ENCODE data around the gene SPTA1. TPM values are rescaled to one million over a fixed set of nuclear protein-coding genes. Genes with fewer than 3 reads are reported as not detected.

SPTA1 gene
- polyA plus RNA-seq, 6 donors from 2014 or later: 0.04 to 0.15 TPM; not detected in 4

- ATAC-seq (ENCODE audit: low read depth in 2 of 2) (no peak), DNase-seq (no peak)
- no peaks in the 10 kb centered on the region for H3K4me1 Mint-ChIP-seq
- no peak overlapping the region for H3K27ac Mint-ChIP-seq
- peaks cover 0 to 2% (median 0%) of the 10 kb centered on the region in 7 donors for H3K9me3 Mint-ChIP-seq
- H3K4me3 Mint-ChIP-seq: no peak overlapping the region
- H3K27me3 Mint-ChIP-seq: peaks cover 0 to 15% (median 15%) of the 10 kb centered on the region in 3 donors
- H3K36me3 Mint-ChIP-seq: no peaks in the 10 kb centered on the region
These were observed 12.2 kb downstream of the SPTA1 start for GRCh38 chr1:158674302-158674701.

DNA sequence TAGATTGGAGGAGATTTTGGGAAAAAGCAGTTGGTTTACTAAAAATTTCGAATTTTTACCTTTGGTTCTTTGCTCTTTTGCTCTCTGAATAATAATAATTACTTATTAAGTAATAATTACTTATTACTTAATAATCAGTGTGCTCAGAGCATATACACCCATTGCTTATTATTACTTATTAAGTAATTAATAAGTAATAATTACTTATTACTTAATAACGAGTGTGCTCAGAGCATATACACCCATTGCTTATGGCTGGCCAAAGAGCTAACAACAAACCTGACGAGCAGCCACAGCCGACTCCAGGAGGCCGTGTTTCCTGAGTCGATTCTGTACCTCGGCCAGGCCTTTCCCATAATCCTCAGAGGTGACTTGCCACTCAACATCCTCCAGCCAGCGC is 20.5 kb downstream of the SPTA1 start:
- no peaks in the 10 kb centered on the region for H3K36me3 Mint-ChIP-seq
- DNase-seq: no peak
- peaks cover 0 to 3% (median 0%) of the 10 kb centered on the region in 3 donors for H3K27me3 Mint-ChIP-seq
- ATAC-seq (ENCODE audit: low read depth in 2 of 2): no peak
- no peak overlapping the region for H3K4me3 Mint-ChIP-seq
- H3K27ac Mint-ChIP-seq: no peak overlapping the region
- no peaks in the 10 kb centered on the region for H3K4me1 Mint-ChIP-seq
- H3K9me3 Mint-ChIP-seq: peaks cover 0 to 5% (median 2%) of the 10 kb centered on the region in 7 donors

DNA sequence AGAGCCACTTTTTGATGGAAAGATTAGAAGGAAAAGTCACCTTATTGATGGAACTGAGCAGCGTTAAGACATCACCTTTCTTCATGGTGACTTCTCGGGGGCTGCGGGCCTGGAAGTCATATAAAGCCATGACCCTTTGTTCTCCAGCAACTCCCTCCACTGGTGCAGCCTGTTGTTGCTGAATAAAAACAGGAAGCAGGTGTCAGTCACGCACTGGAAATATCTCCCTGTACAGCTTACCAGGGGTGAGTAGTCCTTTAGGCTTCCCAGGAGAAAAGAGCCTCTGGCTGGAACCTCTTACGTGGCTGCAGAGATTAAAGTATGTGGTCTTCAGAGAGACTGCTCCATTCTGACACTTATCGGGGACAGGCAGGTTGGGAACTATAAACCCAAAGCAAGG is 31.9 kb downstream of the SPTA1 start:
- Mint-ChIP-seq H3K4me3 (peak overlapping the region in 7 of 8 donors; percentile 37 to 70 (median 58)), H3K9me3 (peaks cover 0 to 9% (median 0%) of the 10 kb centered on the region in 7 donors), H3K36me3 (peaks cover 4 to 8% of the 10 kb centered on the region in 2 donors), H3K27ac (peak overlapping the region; percentile 3 to 68 (median 32)), H3K4me1 (peaks cover 27 to 34% (median 33%) of the 10 kb centered on the region in 3 donors), H3K27me3 (no peaks in the 10 kb centered on the region)
- peak; percentile 64 to 70 for ATAC-seq (ENCODE audit: low read depth in 2 of 2)
- DNase-seq: no peak

DNA sequence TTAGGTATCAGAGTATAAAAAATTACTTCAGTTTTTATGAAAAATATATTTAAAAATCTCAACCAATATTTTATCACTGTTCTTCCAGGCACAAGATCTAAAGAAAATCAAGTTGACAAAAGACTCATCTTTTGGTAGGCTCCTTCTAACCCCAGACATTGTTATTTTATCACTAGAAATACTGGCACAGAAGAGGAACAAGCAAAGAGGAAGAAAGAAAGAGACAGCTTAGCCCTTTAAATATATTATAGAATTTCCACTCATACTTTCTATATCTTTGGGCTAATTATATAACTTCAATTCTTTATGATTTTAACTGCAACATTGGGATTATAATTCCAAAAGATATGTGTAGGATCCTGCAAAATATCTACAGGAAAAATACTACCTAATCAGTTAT is 32.4 kb downstream of the SPTA1 start:
- DNase-seq (no peak), ATAC-seq (ENCODE audit: low read depth in 2 of 2) (peak; percentile 60 to 62)
- Mint-ChIP-seq H3K4me1 (peaks cover 28 to 36% (median 35%) of the 10 kb centered on the region in 3 donors), H3K27me3 (no peaks in the 10 kb centered on the region), H3K36me3 (peaks cover 4 to 8% of the 10 kb centered on the region in 2 donors), H3K9me3 (peaks cover 0 to 9% (median 0%) of the 10 kb centered on the region in 7 donors), H3K27ac (peak overlapping the region in 2 of 6 donors; percentile 7 to 27), H3K4me3 (peak overlapping the region in 4 of 8 donors; percentile 2 to 61 (median 46))

GRCh38 chr1:158652721-158653334 is 33.7 kb downstream of the SPTA1 start:
- Mint-ChIP-seq H3K36me3 (peaks cover 2 to 4% of the 10 kb centered on the region in 2 donors), H3K9me3 (peaks cover 0 to 2% (median 0%) of the 10 kb centered on the region in 7 donors), H3K4me1 (peaks cover 39 to 40% (median 40%) of the 10 kb centered on the region in 3 donors), H3K27me3 (no peaks in the 10 kb centered on the region), H3K27ac (peak overlapping the region in 3 of 6 donors; percentile 8 to 46 (median 28)), H3K4me3 (peak overlapping the region in 1 of 8 donors; percentile 44)
- no peak for ATAC-seq (ENCODE audit: low read depth in 2 of 2)
- DNase-seq: no peak

- H3K4me3 Mint-ChIP-seq: no peak overlapping the region
- peak overlapping the region in 2 of 6 donors; percentile 13 to 68 for H3K27ac Mint-ChIP-seq
- no peaks in the 10 kb centered on the region for H3K9me3 Mint-ChIP-seq
- H3K36me3 Mint-ChIP-seq: no peaks in the 10 kb centered on the region
- peaks cover 43 to 51% (median 49%) of the 10 kb centered on the region in 3 donors for H3K4me1 Mint-ChIP-seq
- DNase-seq (no peak), ATAC-seq (ENCODE audit: low read depth in 2 of 2) (no peak)
- H3K27me3 Mint-ChIP-seq: no peaks in the 10 kb centered on the region
These were observed 37.5 kb downstream of the SPTA1 start for GRCh38 chr1:158649052-158649451.

DNA sequence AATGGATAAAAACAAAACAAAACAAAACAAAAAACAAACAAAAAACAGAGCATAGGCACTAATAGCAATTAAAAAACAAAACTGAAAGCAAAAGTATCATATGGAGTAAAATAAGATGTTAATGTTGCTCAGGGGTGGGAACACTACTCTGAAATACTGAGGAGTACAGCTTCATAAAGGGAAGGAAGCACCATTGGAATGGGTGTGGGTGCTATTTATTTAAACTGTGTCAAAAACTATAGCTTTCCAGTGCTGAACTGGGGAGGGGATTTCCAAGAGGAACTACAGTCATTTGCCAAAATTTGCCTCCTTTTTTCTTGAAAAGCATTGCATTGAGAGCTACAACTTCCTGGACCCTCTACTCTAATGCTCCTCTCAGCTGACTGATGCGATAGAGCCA is 40.0 kb downstream of the SPTA1 start:
- no peaks in the 10 kb centered on the region for H3K27me3 Mint-ChIP-seq

GRCh38 chr1:158644449-158644848 is 42.1 kb downstream of the SPTA1 start:
- ATAC-seq (ENCODE audit: low read depth in 2 of 2): no peak
- Mint-ChIP-seq H3K9me3 (peaks cover 0 to 6% (median 0%) of the 10 kb centered on the region in 7 donors), H3K4me1 (peaks cover 29 to 37% (median 36%) of the 10 kb centered on the region in 3 donors)

More for the DNA sequence above, 40.0 kb downstream of the SPTA1 start:
- H3K4me1 Mint-ChIP-seq: peaks cover 29 to 37% (median 36%) of the 10 kb centered on the region in 3 donors
- peaks cover 0 to 3% (median 0%) of the 10 kb centered on the region in 7 donors for H3K9me3 Mint-ChIP-seq
- ATAC-seq (ENCODE audit: low read depth in 2 of 2) (peak; percentile 57 to 63), DNase-seq (no peak)
- H3K27ac Mint-ChIP-seq: peak overlapping the region in 4 of 6 donors; percentile 51 to 96 (median 74)
- no peaks in the 10 kb centered on the region for H3K36me3 Mint-ChIP-seq
- peak overlapping the region in 4 of 8 donors; percentile 22 to 63 (median 42) for H3K4me3 Mint-ChIP-seq

DNA sequence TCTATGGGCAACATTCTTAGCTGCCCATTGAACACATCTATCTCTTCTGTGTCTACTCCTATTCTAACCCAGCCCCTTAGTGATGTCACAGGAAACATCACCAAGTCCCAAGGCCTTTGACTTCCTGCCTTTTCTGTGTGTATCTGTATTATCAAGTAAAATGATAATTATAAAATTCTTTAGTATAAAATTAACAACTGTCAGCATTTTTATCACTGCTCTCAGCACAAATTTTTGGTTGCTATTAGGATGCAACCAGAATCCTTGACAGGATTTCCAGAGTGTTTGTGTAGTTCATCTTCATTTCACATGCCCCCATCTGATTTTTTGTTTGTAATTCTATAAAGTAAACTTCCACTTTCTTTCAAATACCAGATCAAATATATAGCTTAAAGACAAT is 47.6 kb downstream of the SPTA1 start:
- H3K4me3 Mint-ChIP-seq: no peak overlapping the region
- H3K36me3 Mint-ChIP-seq: no peaks in the 10 kb centered on the region
- H3K4me1 Mint-ChIP-seq: peaks cover 0 to 3% (median 0%) of the 10 kb centered on the region in 3 donors
- H3K27me3 Mint-ChIP-seq: no peaks in the 10 kb centered on the region
- H3K27ac Mint-ChIP-seq: no peak overlapping the region
- H3K9me3 Mint-ChIP-seq: peaks cover 0 to 6% (median 0%) of the 10 kb centered on the region in 7 donors
- DNase-seq: no peak
- ATAC-seq (ENCODE audit: low read depth in 2 of 2): no peak

More at GRCh38 chr1:158644449-158644848, 42.1 kb downstream of the SPTA1 start:
- Mint-ChIP-seq H3K27me3 (no peaks in the 10 kb centered on the region), H3K36me3 (no peaks in the 10 kb centered on the region), H3K4me3 (no peak overlapping the region), H3K27ac (peak overlapping the region in 1 of 6 donors; percentile 50)
- no peak for DNase-seq

- ATAC-seq (ENCODE audit: low read depth in 2 of 2) (no peak), DNase-seq (no peak)
- peak overlapping the region in 1 of 6 donors; percentile 54 for H3K27ac Mint-ChIP-seq
- H3K4me1 Mint-ChIP-seq: no peaks in the 10 kb centered on the region
- H3K4me3 Mint-ChIP-seq: peak overlapping the region in 1 of 8 donors; percentile 33
- peaks cover 0 to 6% (median 0%) of the 10 kb centered on the region in 7 donors for H3K9me3 Mint-ChIP-seq
- no peaks in the 10 kb centered on the region for H3K27me3 Mint-ChIP-seq
- no peaks in the 10 kb centered on the region for H3K36me3 Mint-ChIP-seq
These were observed 48.4 kb downstream of the SPTA1 start for GRCh38 chr1:158638146-158638545.

GRCh38 chr1:158613764-158614163 is 72.8 kb downstream of the SPTA1 start:
- H3K27ac Mint-ChIP-seq: no peak overlapping the region
- no peaks in the 10 kb centered on the region for H3K36me3 Mint-ChIP-seq

GRCh38 chr1:158611916-158612315 is 74.6 kb downstream of the SPTA1 start:
- DNase-seq (no peak), ATAC-seq (ENCODE audit: low read depth in 2 of 2) (no peak)
- Mint-ChIP-seq H3K27me3 (no peaks in the 10 kb centered on the region), H3K9me3 (no peaks in the 10 kb centered on the region), H3K4me3 (no peak overlapping the region), H3K36me3 (no peaks in the 10 kb centered on the region), H3K4me1 (no peaks in the 10 kb centered on the region), H3K27ac (peak overlapping the region in 2 of 6 donors; percentile 6 to 21)

More at GRCh38 chr1:158613764-158614163, 72.8 kb downstream of the SPTA1 start:
- H3K27me3 Mint-ChIP-seq: no peaks in the 10 kb centered on the region
- ATAC-seq (ENCODE audit: low read depth in 2 of 2) (no peak), DNase-seq (no peak)
- no peaks in the 10 kb centered on the region for H3K9me3 Mint-ChIP-seq
- no peak overlapping the region for H3K4me3 Mint-ChIP-seq
- H3K4me1 Mint-ChIP-seq: no peaks in the 10 kb centered on the region

GRCh38 chr1:158607296-158607695 is 79.2 kb downstream of the SPTA1 start:
- no peak for ATAC-seq (ENCODE audit: low read depth in 2 of 2)
- H3K27me3 Mint-ChIP-seq: peaks cover 0 to 2% (median 0%) of the 10 kb centered on the region in 3 donors

DNA sequence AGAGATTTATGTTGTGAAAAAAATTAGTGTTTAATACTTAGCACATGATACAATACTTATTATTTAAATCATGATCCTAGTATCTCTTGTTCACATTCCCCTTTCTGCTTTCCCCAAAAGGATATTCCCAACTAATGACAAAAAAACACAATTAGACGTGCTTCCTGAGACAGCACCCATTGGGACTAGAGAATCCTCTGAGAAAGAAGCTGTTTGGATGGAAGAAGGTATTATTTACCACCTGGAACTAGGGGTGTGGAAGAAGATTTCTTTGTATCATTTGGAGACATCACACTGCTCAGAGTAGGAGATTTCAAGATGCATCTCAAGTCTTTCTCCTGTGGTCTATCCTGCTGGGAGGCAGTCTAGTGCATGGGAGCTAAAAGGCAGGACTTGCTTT is 81.5 kb downstream of the SPTA1 start, which contains the start of gene OR10Z1:
OR10Z1 (plus strand) TSS at position 301 of the 400 bp plus-strand sequence. CDS start 1,171 bp downstream, outside the sequence.
- DNase-seq (no peak), ATAC-seq (ENCODE audit: low read depth in 2 of 2) (no peak)
- Mint-ChIP-seq H3K9me3 (peaks cover 0 to 5% (median 0%) of the 10 kb centered on the region in 7 donors), H3K27ac (no peak within 1 kb of the TSS), H3K36me3 (peaks cover 0 to under 1% of the 10 kb centered on the region in 2 donors), H3K4me1 (no peaks in the 10 kb centered on the region), H3K4me3 (no peak within 1 kb of the TSS), H3K27me3 (peaks cover 0 to 5% (median under 1%) of the 10 kb centered on the region in 3 donors)

More at GRCh38 chr1:158607296-158607695, 79.2 kb downstream of the SPTA1 start:
- Mint-ChIP-seq H3K27ac (no peak overlapping the region), H3K4me1 (no peaks in the 10 kb centered on the region), H3K4me3 (no peak overlapping the region), H3K9me3 (no peaks in the 10 kb centered on the region), H3K36me3 (no peaks in the 10 kb centered on the region)
- DNase-seq: no peak

Measured in naive B cell (primary cell).